ENCODE measurements around the gene MAP3K3. TPM values are rescaled to one million over a fixed set of nuclear protein-coding genes. Genes with fewer than 3 reads are reported as not detected.

The MAP3K3 gene
- total and polyA plus RNA-seq, 2 donors (not counting 3 experiments of a cell fraction or from before 2014, with no cell fraction given) = 56.6 to 81.0 TPM

DNA sequence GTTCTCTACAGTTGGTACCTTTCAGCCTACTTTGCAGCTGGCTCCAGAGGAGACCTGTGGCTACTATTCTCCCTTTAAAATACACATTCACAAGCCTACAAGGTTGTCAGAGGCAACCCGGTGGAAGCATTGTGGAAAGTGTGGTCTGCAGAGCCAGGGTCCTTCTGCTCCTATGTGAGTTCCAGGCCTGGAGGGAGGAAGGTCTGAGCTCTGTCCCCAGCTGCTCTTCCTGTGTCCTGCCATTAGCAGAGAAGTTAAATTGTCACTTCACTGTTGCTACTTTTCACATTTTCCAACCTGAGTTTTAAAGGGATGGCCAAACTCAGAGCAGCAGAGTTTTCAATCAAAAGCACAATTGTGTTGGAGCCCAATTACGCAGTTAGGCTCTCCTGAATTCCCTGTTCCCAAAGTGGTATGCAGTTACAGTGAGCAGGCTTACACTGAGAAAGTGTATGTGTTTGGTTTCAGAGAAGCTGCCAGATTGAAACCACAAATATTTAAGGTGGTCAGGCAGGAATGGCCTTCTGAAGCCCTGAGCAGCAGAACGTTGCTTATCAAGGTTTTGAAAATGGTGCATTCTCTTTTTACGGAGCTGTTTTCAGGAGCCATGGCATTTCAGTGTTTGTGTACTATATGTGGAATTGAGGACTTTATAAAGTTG is 25.0 kb downstream of the MAP3K3 start:
- FAIRE-seq = no peak
- peaks cover 1% of the 10 kb centered on the region for H3K79me2 ChIP-seq (ENCODE audit: control insufficient read depth, insufficient read depth, low read length)
- no peaks in the 10 kb centered on the region for H3K9me1 ChIP-seq (replicated peaks; ENCODE audit: control insufficient read depth, extremely low read depth, insufficient read depth, low read length)
- POLR2A ChIA-PET = no interaction called here
- CTCF ChIA-PET = interaction anchor here (0.5 to 1.5 kb wide), 2 partner anchors 18 to 490 kb away, joined by 3 to 5 read pairs; no protein-coding TSS in a partner anchor
- no peak overlapping the region for H2AFZ ChIP-seq (ENCODE audit: low read depth, low read length)
- intact Hi-C loops (cut with micrococcal nuclease) (no loop called here), dilution Hi-C loops (cut with MboI; ENCODE audit: extremely low pct_ligation_motif_present, low sequenced_read_pairs) (no loop called here)
- no TSS peak for BruUV-seq (replicated peaks)
- TF ChIP-seq POLR2AphosphoS5 (IDR thresholded peaks at IDR 0.05; ENCODE audit: insufficient read depth, low read depth, low read length) (no peak), GATA2 (IDR thresholded peaks at IDR 0.05; ENCODE audit: insufficient read depth, insufficient read length, low read depth, low read length) (no peak), JUN (IDR thresholded peaks at IDR 0.05; ENCODE audit: borderline replicate concordance, insufficient read depth, insufficient read length, low read depth) (no peak)
- TF ChIP-seq, protein P1, sequence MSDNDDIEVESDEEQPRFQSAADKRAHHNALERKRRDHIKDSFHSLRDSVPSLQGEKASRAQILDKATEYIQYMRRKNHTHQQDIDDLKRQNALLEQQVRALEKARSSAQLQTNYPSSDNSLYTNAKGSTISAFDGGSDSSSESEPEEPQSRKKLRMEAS (IDR thresholded peaks at IDR 0.05; ENCODE audit: insufficient read depth, insufficient read length) = no peak
- no peaks in the 10 kb centered on the region for H3K9me3 ChIP-seq (replicated peaks; ENCODE audit: control insufficient read depth, insufficient read depth, low read length)
- no peak overlapping the region for H3K4me3 ChIP-seq (replicated peaks in 1 of 3; ENCODE audit: insufficient read depth in 1 of 3, low read depth in 1 of 3, low read length in 3 of 3)
- no peak for DNase-seq (ENCODE audit: low read depth, low spot score)
- H4K20me1 ChIP-seq (replicated peaks; ENCODE audit: control insufficient read depth, extremely low read depth, insufficient read depth, low read length) = no peaks in the 10 kb centered on the region
- H3K4me1 ChIP-seq (ENCODE audit: control insufficient read depth, extremely low read depth, insufficient read depth, low read length) = no peaks in the 10 kb centered on the region
- H3K4me2 ChIP-seq (ENCODE audit: insufficient read depth, low read length) = no peak overlapping the region
- no peak overlapping the region for H3K27ac ChIP-seq (ENCODE audit: insufficient read depth, low read depth, low read length)
- H3K9ac ChIP-seq (replicated peaks; ENCODE audit: extremely low read depth, insufficient read depth, low read length) = no peak overlapping the region
- peaks cover 10 to 22% of the 10 kb centered on the region in 2 experiments for H3K36me3 ChIP-seq (ENCODE audit: control insufficient read depth in 2 of 2, extremely low read depth in 1 of 2, insufficient read depth in 2 of 2, low read length in 2 of 2)
- H3K27me3 ChIP-seq (ENCODE audit: control insufficient read depth in 2 of 2, insufficient read depth in 2 of 2, low read length in 2 of 2) = no peaks in the 10 kb centered on the region

DNA sequence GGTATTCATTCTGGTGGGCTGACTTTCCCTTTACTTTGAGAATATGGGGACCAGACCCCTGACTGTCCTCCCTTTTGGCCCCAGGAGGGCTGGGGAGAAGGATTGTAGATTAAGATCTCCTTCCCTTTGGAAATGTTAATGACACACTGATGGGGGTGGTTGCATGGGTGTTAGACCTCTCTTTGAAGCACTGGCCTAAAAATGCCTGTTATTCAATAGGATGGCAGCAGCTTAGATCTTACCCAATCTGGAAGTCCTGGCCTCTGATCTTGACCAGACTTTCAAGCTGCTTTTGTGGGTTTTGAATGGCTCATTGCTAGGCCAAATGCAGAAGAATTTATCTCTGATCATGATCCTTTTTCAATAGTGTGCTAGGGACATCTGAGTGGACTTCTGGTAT is 25.7 kb downstream of the MAP3K3 start:
- H2AFZ ChIP-seq (ENCODE audit: low read depth, low read length) = no peak overlapping the region
- H3K4me2 ChIP-seq (ENCODE audit: insufficient read depth, low read length) = no peak overlapping the region
- intact Hi-C loops (cut with micrococcal nuclease) = no loop called here
- peaks cover 13 to 28% of the 10 kb centered on the region in 2 experiments for H3K36me3 ChIP-seq (ENCODE audit: control insufficient read depth in 2 of 2, extremely low read depth in 1 of 2, insufficient read depth in 2 of 2, low read length in 2 of 2)
- dilution Hi-C loops (cut with MboI; ENCODE audit: extremely low pct_ligation_motif_present, low sequenced_read_pairs) = no loop called here
- ChIA-PET POLR2A (no interaction called here), CTCF (interaction anchor here (0.5 to 1.2 kb wide), 2 partner anchors 35 to 490 kb away, joined by 3 read pairs; no protein-coding TSS in a partner anchor)
- no peaks in the 10 kb centered on the region for H4K20me1 ChIP-seq (replicated peaks; ENCODE audit: control insufficient read depth, extremely low read depth, insufficient read depth, low read length)
- no peak overlapping the region for H3K4me3 ChIP-seq (replicated peaks in 1 of 3; ENCODE audit: insufficient read depth in 1 of 3, low read depth in 1 of 3, low read length in 3 of 3)
- H3K9ac ChIP-seq (replicated peaks; ENCODE audit: extremely low read depth, insufficient read depth, low read length) = no peak overlapping the region
- H3K27me3 ChIP-seq (ENCODE audit: control insufficient read depth in 2 of 2, insufficient read depth in 2 of 2, low read length in 2 of 2) = no peaks in the 10 kb centered on the region
- H3K9me1 ChIP-seq (replicated peaks; ENCODE audit: control insufficient read depth, extremely low read depth, insufficient read depth, low read length) = no peaks in the 10 kb centered on the region
- no peaks in the 10 kb centered on the region for H3K9me3 ChIP-seq (replicated peaks; ENCODE audit: control insufficient read depth, insufficient read depth, low read length)
- FAIRE-seq (no peak), DNase-seq (ENCODE audit: low read depth, low spot score) (no peak)
- no TSS peak for BruUV-seq (replicated peaks)
- no peak overlapping the region for H3K27ac ChIP-seq (ENCODE audit: insufficient read depth, low read depth, low read length)
- H3K4me1 ChIP-seq (ENCODE audit: control insufficient read depth, extremely low read depth, insufficient read depth, low read length) = no peaks in the 10 kb centered on the region
- TF ChIP-seq, protein P1 (IDR thresholded peaks at IDR 0.05; ENCODE audit: insufficient read depth, insufficient read length) = no peak
- no peak for TF ChIP-seq POLR2AphosphoS5 (IDR thresholded peaks at IDR 0.05; ENCODE audit: insufficient read depth, low read depth, low read length)
- no peak for TF ChIP-seq MYC (IDR thresholded peaks at IDR 0.05; ENCODE audit: low read depth, low read length)
- no peak for TF ChIP-seq EZH2 (IDR thresholded peaks at IDR 0.05; ENCODE audit: borderline replicate concordance, low read depth, low read length, severe bottlenecking)
- TF ChIP-seq FOS (IDR thresholded peaks at IDR 0.05; ENCODE audit: borderline replicate concordance, insufficient read depth, low read length) = no peak
- TF ChIP-seq GATA2 (IDR thresholded peaks at IDR 0.05; ENCODE audit: insufficient read depth, insufficient read length, low read depth, low read length) = no peak
- TF ChIP-seq, protein P2, sequence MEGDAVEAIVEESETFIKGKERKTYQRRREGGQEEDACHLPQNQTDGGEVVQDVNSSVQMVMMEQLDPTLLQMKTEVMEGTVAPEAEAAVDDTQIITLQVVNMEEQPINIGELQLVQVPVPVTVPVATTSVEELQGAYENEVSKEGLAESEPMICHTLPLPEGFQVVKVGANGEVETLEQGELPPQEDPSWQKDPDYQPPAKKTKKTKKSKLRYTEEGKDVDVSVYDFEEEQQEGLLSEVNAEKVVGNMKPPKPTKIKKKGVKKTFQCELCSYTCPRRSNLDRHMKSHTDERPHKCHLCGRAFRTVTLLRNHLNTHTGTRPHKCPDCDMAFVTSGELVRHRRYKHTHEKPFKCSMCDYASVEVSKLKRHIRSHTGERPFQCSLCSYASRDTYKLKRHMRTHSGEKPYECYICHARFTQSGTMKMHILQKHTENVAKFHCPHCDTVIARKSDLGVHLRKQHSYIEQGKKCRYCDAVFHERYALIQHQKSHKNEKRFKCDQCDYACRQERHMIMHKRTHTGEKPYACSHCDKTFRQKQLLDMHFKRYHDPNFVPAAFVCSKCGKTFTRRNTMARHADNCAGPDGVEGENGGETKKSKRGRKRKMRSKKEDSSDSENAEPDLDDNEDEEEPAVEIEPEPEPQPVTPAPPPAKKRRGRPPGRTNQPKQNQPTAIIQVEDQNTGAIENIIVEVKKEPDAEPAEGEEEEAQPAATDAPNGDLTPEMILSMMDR (IDR thresholded peaks at IDR 0.05; ENCODE audit: extremely low read depth in 1 of 2, insufficient read depth in 1 of 2, low read depth in 1 of 2, low read length in 2 of 2) = no peak
- TF ChIP-seq POLR2A (IDR thresholded peaks at IDR 0.05; ENCODE audit: low read depth, low read length) = no peak
- TF ChIP-seq JUN (IDR thresholded peaks at IDR 0.05; ENCODE audit: borderline replicate concordance, insufficient read depth, insufficient read length, low read depth) = no peak
- peaks cover 1% of the 10 kb centered on the region for H3K79me2 ChIP-seq (ENCODE audit: control insufficient read depth, insufficient read depth, low read length)
